PFSK-1 (cell line): ENCODE data around the gene FLT4.

Source experiments
- FOXP2 ChIP-seq: optimal IDR thresholded peaks from 2 replicates; pipeline ENCODE3; 2011; ENCODE audit warnings: borderline replicate concordance, control low read depth, inconsistent platforms; ENCODE audit not compliant: insufficient read depth; ENCODE audit errors: extremely low read length, extremely low read depth
- POLR2AphosphoS5 ChIP-seq: IDR thresholded peaks from 2 replicates; pipeline ENCODE4 v1.6.1; 2012; ENCODE audit warnings: low read depth, mild to moderate bottlenecking, control low read depth, low read length, moderate library complexity
- REST ChIP-seq, 2 experiments: IDR thresholded peaks; 2 replicates each; pipeline versions ENCODE4 v1.6.1 to v1.8.0; 2011 to 2012; ENCODE audit warnings: low read depth in 2 of 2, low read length in 2 of 2, control low read depth in 1 of 2, inconsistent platforms in 1 of 2, mild to moderate bottlenecking in 1 of 2, moderate library complexity in 1 of 2; ENCODE audit not compliant: insufficient read depth in 1 of 2
- SIN3A ChIP-seq: IDR thresholded peaks from 2 replicates; pipeline ENCODE4 v1.6.1; 2012; ENCODE audit warnings: mild to moderate bottlenecking, low read length, moderate library complexity, borderline replicate concordance; ENCODE audit not compliant: insufficient read depth
- TAF1 ChIP-seq: IDR thresholded peaks from 2 replicates; pipeline ENCODE4 v1.6.1; 2012; ENCODE audit warnings: low read length, control low read depth, borderline replicate concordance; ENCODE audit not compliant: insufficient read depth

Gene FLT4

GRCh38 chr5:180609386-180609785 is 40.0 kb downstream of the FLT4 start:
- no peak for TF ChIP-seq POLR2AphosphoS5
- no peak for TF ChIP-seq REST (IDR thresholded peaks at IDR 0.05; ENCODE audit: insufficient read depth in 1 of 2, low read depth in 2 of 2, low read length in 2 of 2)
- TF ChIP-seq SIN3A: no peak
- no peak for TF ChIP-seq TAF1
- TF ChIP-seq FOXP2: no peak

GRCh38 chr5:180608572-180609310 is 40.7 kb downstream of the FLT4 start:
- TF ChIP-seq SIN3A: no peak
- no peak for TF ChIP-seq FOXP2
- TF ChIP-seq TAF1: no peak
- TF ChIP-seq REST (IDR thresholded peaks at IDR 0.05; ENCODE audit: insufficient read depth in 1 of 2, low read depth in 2 of 2, low read length in 2 of 2): no peak
- TF ChIP-seq POLR2AphosphoS5: no peak

- TF ChIP-seq TAF1: no peak
- TF ChIP-seq REST (IDR thresholded peaks at IDR 0.05; ENCODE audit: insufficient read depth in 1 of 2, low read depth in 2 of 2, low read length in 2 of 2): no peak
- no peak for TF ChIP-seq FOXP2
- TF ChIP-seq POLR2AphosphoS5: no peak
- TF ChIP-seq SIN3A: no peak
Measured at GRCh38 chr5:180607861-180608571, 41.4 kb downstream of the FLT4 start.

- TF ChIP-seq FOXP2 (no peak), SIN3A (no peak), REST (IDR thresholded peaks at IDR 0.05; ENCODE audit: insufficient read depth in 1 of 2, low read depth in 2 of 2, low read length in 2 of 2) (no peak), TAF1 (no peak), POLR2AphosphoS5 (no peak)
Measured at GRCh38 chr5:180606215-180606785, 43.1 kb downstream of the FLT4 start.
